Lower lobe of right lung (tissue), 2 donors: Measurements from ENCODE around the gene MEF2A. TPM values are rescaled to one million over a fixed set of nuclear protein-coding genes. Genes with fewer than 3 reads are reported as not detected.
A peak's percentile ranks its signal among the peaks of the same experiment; 100 is the strongest.

Source experiments
- ATAC-seq, 2 donors: fragments of 200-7000 bp; cut with Tn5 transposase; one replicate each; pipeline ENCODE4 v1.9.1; 2020 to 2022; ENCODE audit warnings: mild to moderate bottlenecking in 2 of 2, moderate library complexity in 2 of 2
- DNase-seq: peaks from one replicate; pipeline ENCODE4 v3.0.0-alpha.2; 2020
- H3K27ac ChIP-seq: fragments of 200-600 bp; one replicate; pipeline ENCODE4 v1.8.0; 2022
- H3K27me3 ChIP-seq: fragments of 200-600 bp; one replicate; pipeline ENCODE4 v1.8.0; 2022; ENCODE audit warnings: low read depth
- H3K36me3 ChIP-seq: fragments of 200-600 bp; one replicate; pipeline ENCODE4 v1.8.0; 2022; ENCODE audit warnings: mild to moderate bottlenecking
- H3K4me1 ChIP-seq: fragments of 200-600 bp; one replicate; pipeline ENCODE4 v1.8.0; 2022
- H3K4me3 ChIP-seq: fragments of 200-600 bp; one replicate; pipeline ENCODE4 v1.8.0; 2022; ENCODE audit warnings: mild to moderate bottlenecking
- H3K9me3 ChIP-seq: fragments of 200-600 bp; one replicate; pipeline ENCODE4 v1.8.0; 2022
- CTCF ChIP-seq: fragments of 200-600 bp; IDR thresholded peaks from one replicate; pipeline ENCODE4 v1.8.0; 2022; ENCODE audit warnings: antibody characterized with exemption, mild to moderate bottlenecking
- intact Hi-C: fragments of 100-400 bp; cut with DNase I; formaldehyde crosslinking; loops from one replicate; pipeline ENCODE4 v1.11.0; 2022
- total RNA-seq: library from RNA; stranded (reverse); fragmentation: NEBNext Ultra II Directional; extraction: Animal tissue kit (Norgen Biotek cat#: 25700); gene quantifications from one replicate; pipeline ENCODE4 v1.2.1, GENCODE V29; 2021
- donor health status: DM: no; HTN: yes; CAD: no; lungs with severe emphysema.

Gene MEF2A
- total RNA-seq, 1 donor from 2014 or later = 80.1 TPM

GRCh38 chr15:99620178-99620577, 54.4 kb downstream of the MEF2A start:
- no peak for TF ChIP-seq CTCF

GRCh38 chr15:99621767-99622166, 56.0 kb downstream of the MEF2A start:
- Histone ChIP-seq H3K27ac (no peak overlapping the region), H3K4me3 (no peak overlapping the region), H3K9me3 (no peaks in the 10 kb centered on the region), H3K36me3 (no peaks in the 10 kb centered on the region), H3K27me3 (no peaks in the 10 kb centered on the region), H3K4me1 (peaks cover 24% of the 10 kb centered on the region)
- intact Hi-C loops = no loop called here
- no peak for TF ChIP-seq CTCF
- no peak for DNase-seq
- no peak for ATAC-seq

More at GRCh38 chr15:99620178-99620577, 54.4 kb downstream of the MEF2A start:
- Histone ChIP-seq H3K4me3 (no peak overlapping the region), H3K27me3 (no peaks in the 10 kb centered on the region), H3K36me3 (no peaks in the 10 kb centered on the region), H3K27ac (peak overlapping the region; percentile 25), H3K4me1 (peaks cover 35% of the 10 kb centered on the region), H3K9me3 (no peaks in the 10 kb centered on the region)
- DNase-seq (no peak), ATAC-seq (peak; percentile 52 to 85)
- intact Hi-C loops = no loop called here

- Histone ChIP-seq H3K27ac (no peak overlapping the region), H3K4me1 (peaks cover 25% of the 10 kb centered on the region)
Observed at GRCh38 chr15:99628374-99629001, 62.7 kb downstream of the MEF2A start.

GRCh38 chr15:99630607-99631131, 64.9 kb downstream of the MEF2A start:
- no peaks in the 10 kb centered on the region for H3K9me3 ChIP-seq
- TF ChIP-seq CTCF = no peak
- H3K4me3 ChIP-seq = no peak overlapping the region
- peak overlapping the region; percentile 38 for H3K27ac ChIP-seq
- H3K27me3 ChIP-seq = no peaks in the 10 kb centered on the region
- no peak for DNase-seq
- H3K36me3 ChIP-seq = peaks cover 7% of the 10 kb centered on the region
- peaks cover 39% of the 10 kb centered on the region for H3K4me1 ChIP-seq
- intact Hi-C loops = no loop called here
- no peak for ATAC-seq

More at GRCh38 chr15:99628374-99629001, 62.7 kb downstream of the MEF2A start:
- intact Hi-C loops = no loop called here
- H3K27me3 ChIP-seq = no peaks in the 10 kb centered on the region
- peak in 1 of 2 donors; percentile 36 for ATAC-seq
- no peaks in the 10 kb centered on the region for H3K36me3 ChIP-seq
- no peaks in the 10 kb centered on the region for H3K9me3 ChIP-seq
- no peak for TF ChIP-seq CTCF
- H3K4me3 ChIP-seq = no peak overlapping the region
- no peak for DNase-seq

- H3K27ac ChIP-seq = peak overlapping the region; percentile 38
Observed at GRCh38 chr15:99631255-99631654, 65.5 kb downstream of the MEF2A start.

More at GRCh38 chr15:99631255-99631654, 65.5 kb downstream of the MEF2A start:
- peaks cover 8% of the 10 kb centered on the region for H3K36me3 ChIP-seq
- TF ChIP-seq CTCF = no peak
- H3K27me3 ChIP-seq = no peaks in the 10 kb centered on the region
- DNase-seq (no peak), ATAC-seq (peak; percentile 68 to 86)
- intact Hi-C loops = no loop called here
- no peak overlapping the region for H3K4me3 ChIP-seq
- peaks cover 39% of the 10 kb centered on the region for H3K4me1 ChIP-seq
- no peaks in the 10 kb centered on the region for H3K9me3 ChIP-seq
